Breast epithelium (tissue), 3 donors: ENCODE measurements around the gene DCLK1.

Experiments
- POLR2A ChIP-seq: fragments of 450-650 bp; IDR thresholded peaks from one replicate; pipeline ENCODE4 v1.6.1; 2016; ENCODE audit warnings: antibody characterized with exemption, mild to moderate bottlenecking, moderate library complexity
- TF ChIP-seq, protein P1 (sequence below), 3 donors: fragments of 450-650 bp; IDR thresholded peaks; one replicate each; pipeline ENCODE4 v1.5.1; 2016 to 2017; ENCODE audit warnings: antibody characterized with exemption in 3 of 3, mild to moderate bottlenecking in 3 of 3, moderate library complexity in 3 of 3

GRCh38 chr13:35941374-35941773 is 189.8 kb downstream of the DCLK1 start:
- TF ChIP-seq, protein P1, sequence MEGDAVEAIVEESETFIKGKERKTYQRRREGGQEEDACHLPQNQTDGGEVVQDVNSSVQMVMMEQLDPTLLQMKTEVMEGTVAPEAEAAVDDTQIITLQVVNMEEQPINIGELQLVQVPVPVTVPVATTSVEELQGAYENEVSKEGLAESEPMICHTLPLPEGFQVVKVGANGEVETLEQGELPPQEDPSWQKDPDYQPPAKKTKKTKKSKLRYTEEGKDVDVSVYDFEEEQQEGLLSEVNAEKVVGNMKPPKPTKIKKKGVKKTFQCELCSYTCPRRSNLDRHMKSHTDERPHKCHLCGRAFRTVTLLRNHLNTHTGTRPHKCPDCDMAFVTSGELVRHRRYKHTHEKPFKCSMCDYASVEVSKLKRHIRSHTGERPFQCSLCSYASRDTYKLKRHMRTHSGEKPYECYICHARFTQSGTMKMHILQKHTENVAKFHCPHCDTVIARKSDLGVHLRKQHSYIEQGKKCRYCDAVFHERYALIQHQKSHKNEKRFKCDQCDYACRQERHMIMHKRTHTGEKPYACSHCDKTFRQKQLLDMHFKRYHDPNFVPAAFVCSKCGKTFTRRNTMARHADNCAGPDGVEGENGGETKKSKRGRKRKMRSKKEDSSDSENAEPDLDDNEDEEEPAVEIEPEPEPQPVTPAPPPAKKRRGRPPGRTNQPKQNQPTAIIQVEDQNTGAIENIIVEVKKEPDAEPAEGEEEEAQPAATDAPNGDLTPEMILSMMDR (IDR thresholded peaks at IDR 0.05), result no peak
- no peak for TF ChIP-seq POLR2A
